ENCODE results near the gene RAB27A.

RAB27A gene

DNA sequence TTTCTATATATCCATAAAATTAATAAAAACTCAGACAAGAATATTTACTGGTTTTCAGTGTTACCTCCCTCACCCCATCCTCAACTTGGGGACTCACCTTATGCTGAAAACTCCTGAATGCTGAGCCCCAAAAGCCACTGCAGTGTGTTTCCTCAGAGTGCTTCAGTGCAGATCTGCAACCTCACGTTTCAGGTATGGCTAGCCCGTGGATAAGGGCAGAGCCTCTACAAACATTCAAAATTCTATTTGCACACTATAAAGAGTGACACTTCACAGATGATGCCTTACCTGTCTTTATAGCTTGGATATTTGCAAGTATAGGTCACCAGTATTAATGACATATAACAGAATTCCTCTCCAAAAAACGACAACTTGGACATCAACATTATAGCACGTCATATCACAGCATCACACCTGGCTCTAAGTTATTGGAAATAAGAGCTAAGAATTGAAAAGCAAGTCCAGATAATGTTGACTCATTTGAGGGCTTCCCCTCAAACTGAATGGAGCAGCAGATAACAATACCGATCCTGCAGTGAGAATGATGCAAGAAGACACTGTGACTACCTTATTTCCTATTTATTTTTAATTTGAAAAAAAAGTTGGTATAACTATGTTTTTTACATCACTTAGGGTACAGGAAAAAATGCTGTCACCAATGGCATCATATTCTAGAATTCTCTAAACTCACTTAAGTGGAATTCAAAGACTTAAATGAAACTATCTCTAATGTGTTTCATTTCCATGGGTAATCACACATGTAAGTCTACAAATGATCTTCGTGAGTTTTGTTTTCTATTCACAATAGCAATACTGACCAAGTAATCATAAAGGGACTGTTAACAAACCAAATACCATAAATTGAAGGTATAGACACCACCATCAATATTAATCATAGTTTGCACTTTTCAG is 52.1 kb downstream of the RAB27A start:
- Histone ChIP-seq H3K27me3 (ENCODE audit: insufficient read depth, low read length) (no peaks in the 10 kb centered on the region), H3K9me2 (ENCODE audit: low read depth, low read length) (no peaks in the 10 kb centered on the region), H3K9me3 (ENCODE audit: low read length) (no peaks in the 10 kb centered on the region), H3K36me3 (ENCODE audit: insufficient read depth, low read length) (no peaks in the 10 kb centered on the region), H3K4me2 (ENCODE audit: low read length) (no peak overlapping the region), H3K4me3 (ENCODE audit: low read depth, low read length, poor library complexity, severe bottlenecking) (no peak overlapping the region), H3K27ac (ENCODE audit: low read depth, low read length, poor library complexity, severe bottlenecking) (no peak overlapping the region), H3K9ac (ENCODE audit: low read length) (no peak overlapping the region), H3F3A (ENCODE audit: insufficient read depth, low read length) (no peaks in the 10 kb centered on the region), H3K79me2 (ENCODE audit: insufficient read depth, low read length) (no peaks in the 10 kb centered on the region), H4K20me1 (ENCODE audit: insufficient read depth, low read length) (no peaks in the 10 kb centered on the region), H2AFZ (ENCODE audit: low read length) (no peak overlapping the region), H3K4me1 (ENCODE audit: insufficient read depth, low read length, severe bottlenecking) (no peaks in the 10 kb centered on the region)
- no peak for TF ChIP-seq EZH2 (IDR thresholded peaks at IDR 0.05; ENCODE audit: borderline replicate concordance, low read length)
- TF ChIP-seq, protein P1, sequence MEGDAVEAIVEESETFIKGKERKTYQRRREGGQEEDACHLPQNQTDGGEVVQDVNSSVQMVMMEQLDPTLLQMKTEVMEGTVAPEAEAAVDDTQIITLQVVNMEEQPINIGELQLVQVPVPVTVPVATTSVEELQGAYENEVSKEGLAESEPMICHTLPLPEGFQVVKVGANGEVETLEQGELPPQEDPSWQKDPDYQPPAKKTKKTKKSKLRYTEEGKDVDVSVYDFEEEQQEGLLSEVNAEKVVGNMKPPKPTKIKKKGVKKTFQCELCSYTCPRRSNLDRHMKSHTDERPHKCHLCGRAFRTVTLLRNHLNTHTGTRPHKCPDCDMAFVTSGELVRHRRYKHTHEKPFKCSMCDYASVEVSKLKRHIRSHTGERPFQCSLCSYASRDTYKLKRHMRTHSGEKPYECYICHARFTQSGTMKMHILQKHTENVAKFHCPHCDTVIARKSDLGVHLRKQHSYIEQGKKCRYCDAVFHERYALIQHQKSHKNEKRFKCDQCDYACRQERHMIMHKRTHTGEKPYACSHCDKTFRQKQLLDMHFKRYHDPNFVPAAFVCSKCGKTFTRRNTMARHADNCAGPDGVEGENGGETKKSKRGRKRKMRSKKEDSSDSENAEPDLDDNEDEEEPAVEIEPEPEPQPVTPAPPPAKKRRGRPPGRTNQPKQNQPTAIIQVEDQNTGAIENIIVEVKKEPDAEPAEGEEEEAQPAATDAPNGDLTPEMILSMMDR (IDR thresholded peaks at IDR 0.05; ENCODE audit: low read length) = no peak

DNA sequence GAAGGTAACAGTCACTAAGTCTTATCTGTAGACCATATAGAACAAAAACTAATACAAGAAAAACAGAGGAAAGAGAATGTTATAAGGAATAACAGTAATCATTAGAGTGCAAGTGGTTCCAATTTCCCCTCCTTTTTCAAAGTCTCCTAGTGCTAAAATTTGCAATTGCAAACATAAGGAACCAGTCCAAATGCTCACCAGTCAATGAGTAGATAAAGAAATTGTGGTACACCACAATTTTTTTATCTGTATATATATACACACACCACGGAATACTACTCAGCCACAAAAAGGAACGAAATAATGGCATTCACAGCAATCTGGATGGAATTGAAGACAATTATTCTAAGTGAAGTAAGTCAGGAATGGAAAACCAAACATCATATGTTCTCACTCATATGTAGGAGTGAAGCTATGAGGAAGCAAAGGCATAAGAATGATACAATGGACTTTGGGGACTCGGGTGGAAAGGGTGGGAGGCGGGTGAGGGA is 54.0 kb downstream of the RAB27A start:
- Histone ChIP-seq H3K9ac (ENCODE audit: low read length) (no peak overlapping the region), H3K27me3 (ENCODE audit: insufficient read depth, low read length) (no peaks in the 10 kb centered on the region), H3K9me3 (ENCODE audit: low read length) (no peaks in the 10 kb centered on the region), H3K9me2 (ENCODE audit: low read depth, low read length) (no peaks in the 10 kb centered on the region), H3K27ac (ENCODE audit: low read depth, low read length, poor library complexity, severe bottlenecking) (no peak overlapping the region), H3K36me3 (ENCODE audit: insufficient read depth, low read length) (no peaks in the 10 kb centered on the region), H2AFZ (ENCODE audit: low read length) (no peak overlapping the region), H3K4me3 (ENCODE audit: low read depth, low read length, poor library complexity, severe bottlenecking) (no peak overlapping the region), H3K79me2 (ENCODE audit: insufficient read depth, low read length) (no peaks in the 10 kb centered on the region), H3F3A (ENCODE audit: insufficient read depth, low read length) (no peaks in the 10 kb centered on the region), H4K20me1 (ENCODE audit: insufficient read depth, low read length) (no peaks in the 10 kb centered on the region), H3K4me2 (ENCODE audit: low read length) (no peak overlapping the region), H3K4me1 (ENCODE audit: insufficient read depth, low read length, severe bottlenecking) (no peaks in the 10 kb centered on the region)
- TF ChIP-seq, protein P1 (IDR thresholded peaks at IDR 0.05; ENCODE audit: low read length) = no peak
- TF ChIP-seq EZH2 (IDR thresholded peaks at IDR 0.05; ENCODE audit: borderline replicate concordance, low read length) = no peak

DNA sequence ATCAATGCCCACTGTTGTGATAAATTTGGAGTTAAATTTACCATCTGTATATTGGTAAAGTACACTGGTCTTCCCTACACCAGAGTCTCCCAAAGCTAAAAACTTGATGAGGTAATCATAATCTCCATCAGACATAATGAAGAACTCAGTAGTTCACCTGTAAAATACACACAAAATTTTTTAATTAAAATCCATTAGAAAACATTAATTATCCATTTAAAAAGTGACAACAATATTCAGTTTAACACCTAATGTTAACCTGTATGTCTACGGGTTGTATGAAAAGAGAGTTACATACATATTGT is 54.9 kb downstream of the RAB27A start:
- no peaks in the 10 kb centered on the region for H3K27me3 ChIP-seq (ENCODE audit: insufficient read depth, low read length)
- H2AFZ ChIP-seq (ENCODE audit: low read length) = no peak overlapping the region
- no peaks in the 10 kb centered on the region for H3K9me3 ChIP-seq (ENCODE audit: low read length)
- H3K79me2 ChIP-seq (ENCODE audit: insufficient read depth, low read length) = no peaks in the 10 kb centered on the region
- H3K9me2 ChIP-seq (ENCODE audit: low read depth, low read length) = no peaks in the 10 kb centered on the region
- no peak overlapping the region for H3K27ac ChIP-seq (ENCODE audit: low read depth, low read length, poor library complexity, severe bottlenecking)
- H3K9ac ChIP-seq (ENCODE audit: low read length) = no peak overlapping the region
- H3F3A ChIP-seq (ENCODE audit: insufficient read depth, low read length) = no peaks in the 10 kb centered on the region
- H3K4me1 ChIP-seq (ENCODE audit: insufficient read depth, low read length, severe bottlenecking) = no peaks in the 10 kb centered on the region
- no peaks in the 10 kb centered on the region for H3K36me3 ChIP-seq (ENCODE audit: insufficient read depth, low read length)
- no peak overlapping the region for H3K4me2 ChIP-seq (ENCODE audit: low read length)
- H4K20me1 ChIP-seq (ENCODE audit: insufficient read depth, low read length) = no peaks in the 10 kb centered on the region
- TF ChIP-seq, protein P1 (IDR thresholded peaks at IDR 0.05; ENCODE audit: low read length) = no peak
- TF ChIP-seq EZH2 (IDR thresholded peaks at IDR 0.05; ENCODE audit: borderline replicate concordance, low read length) = no peak
- H3K4me3 ChIP-seq (ENCODE audit: low read depth, low read length, poor library complexity, severe bottlenecking) = no peak overlapping the region
